ENCODE results near the gene BABAM2.

Gene BABAM2

DNA sequence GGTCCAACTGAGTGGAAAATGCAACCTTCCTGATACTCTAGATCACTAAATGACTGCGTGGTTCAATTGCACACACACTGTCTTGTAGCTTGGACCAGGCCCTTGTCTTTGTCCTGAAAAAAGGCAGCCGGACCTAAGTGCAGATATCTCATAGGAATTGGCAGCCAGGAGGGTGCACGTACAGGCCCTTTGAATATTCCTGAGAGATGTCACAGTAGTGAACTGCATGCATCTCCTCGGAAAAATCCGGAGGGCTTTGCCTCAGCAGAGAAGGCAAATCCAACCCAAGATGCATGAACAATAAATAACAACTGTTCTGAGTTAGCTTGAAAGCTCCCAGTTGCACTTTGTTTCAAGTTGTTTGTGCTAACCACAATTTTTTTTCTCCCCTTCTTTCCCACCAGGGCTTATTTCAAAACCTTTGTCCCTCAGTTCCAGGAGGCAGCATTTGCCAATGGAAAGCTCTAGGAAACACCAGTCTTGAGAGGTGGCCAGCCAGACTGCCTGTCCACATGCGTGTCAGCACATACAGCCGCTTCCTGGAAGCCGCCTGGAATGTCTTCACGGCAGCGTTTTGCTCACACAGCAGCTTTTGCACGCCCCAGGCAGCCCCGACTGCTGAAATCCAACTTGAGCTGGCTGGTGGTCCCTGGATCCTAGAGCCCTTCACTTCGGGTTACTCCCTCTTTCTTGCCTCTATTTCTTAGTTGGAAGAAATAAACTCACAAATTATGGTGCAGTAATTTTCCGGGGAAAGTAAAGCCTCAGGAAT is 447.7 kb downstream of the BABAM2 start:
- no peak for DNase-seq

DNA sequence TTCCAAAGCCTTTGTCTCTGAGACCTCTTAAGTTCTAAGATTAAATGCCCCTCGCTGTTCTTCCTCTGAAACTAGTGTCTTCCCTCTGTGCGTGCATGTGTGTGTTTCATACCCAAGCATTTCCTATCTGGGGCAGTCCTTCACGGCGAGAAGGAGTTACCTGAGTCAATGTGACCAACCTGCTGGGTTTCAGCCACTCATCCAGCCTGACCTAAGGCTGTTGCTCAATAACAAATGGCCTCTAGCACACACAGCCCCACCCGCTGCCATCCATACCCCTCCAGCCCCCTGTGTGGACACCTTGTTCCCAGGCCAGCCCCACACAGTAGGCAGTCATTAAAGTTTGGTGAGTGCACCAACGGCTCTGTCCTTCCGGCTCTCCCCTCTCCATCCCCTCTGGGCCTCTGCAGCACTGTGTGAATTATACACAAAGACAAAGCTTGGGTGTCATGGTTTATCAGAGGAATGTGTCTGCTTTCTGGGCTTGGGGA is 448.3 kb downstream of the BABAM2 start:
- DNase-seq: no peak

DNA sequence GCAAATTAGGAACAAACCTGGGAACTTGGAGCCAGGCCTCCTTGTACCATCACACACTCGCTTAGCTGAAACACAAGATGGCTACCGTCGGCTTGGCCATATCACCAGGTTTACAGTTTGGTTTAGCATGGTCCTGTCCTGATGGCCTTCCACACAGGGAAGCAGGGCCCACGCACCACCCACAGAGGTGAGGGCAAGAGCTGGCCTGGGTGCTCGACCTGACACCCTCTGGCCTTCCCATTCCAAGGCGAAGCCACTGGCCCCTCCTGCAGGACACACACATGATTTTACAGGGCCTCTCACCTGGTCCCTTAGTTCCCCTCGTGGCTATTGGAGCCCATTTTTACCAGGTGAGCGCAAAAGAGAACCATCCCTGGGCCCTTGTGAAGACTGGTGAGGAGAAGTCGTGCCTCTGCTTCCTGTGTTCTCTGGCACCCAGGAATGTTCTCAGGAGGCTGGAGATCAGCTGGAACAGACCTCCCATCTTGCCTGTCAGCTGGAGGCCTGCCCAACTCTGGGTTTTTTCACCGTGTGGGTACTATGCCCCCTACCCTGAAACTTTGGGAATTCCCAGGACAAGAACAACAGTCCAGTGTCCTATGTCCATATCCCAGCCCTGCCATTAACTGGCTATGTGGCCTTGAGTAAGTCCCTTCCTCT is 449.1 kb downstream of the BABAM2 start:
- no peak for DNase-seq

DNA sequence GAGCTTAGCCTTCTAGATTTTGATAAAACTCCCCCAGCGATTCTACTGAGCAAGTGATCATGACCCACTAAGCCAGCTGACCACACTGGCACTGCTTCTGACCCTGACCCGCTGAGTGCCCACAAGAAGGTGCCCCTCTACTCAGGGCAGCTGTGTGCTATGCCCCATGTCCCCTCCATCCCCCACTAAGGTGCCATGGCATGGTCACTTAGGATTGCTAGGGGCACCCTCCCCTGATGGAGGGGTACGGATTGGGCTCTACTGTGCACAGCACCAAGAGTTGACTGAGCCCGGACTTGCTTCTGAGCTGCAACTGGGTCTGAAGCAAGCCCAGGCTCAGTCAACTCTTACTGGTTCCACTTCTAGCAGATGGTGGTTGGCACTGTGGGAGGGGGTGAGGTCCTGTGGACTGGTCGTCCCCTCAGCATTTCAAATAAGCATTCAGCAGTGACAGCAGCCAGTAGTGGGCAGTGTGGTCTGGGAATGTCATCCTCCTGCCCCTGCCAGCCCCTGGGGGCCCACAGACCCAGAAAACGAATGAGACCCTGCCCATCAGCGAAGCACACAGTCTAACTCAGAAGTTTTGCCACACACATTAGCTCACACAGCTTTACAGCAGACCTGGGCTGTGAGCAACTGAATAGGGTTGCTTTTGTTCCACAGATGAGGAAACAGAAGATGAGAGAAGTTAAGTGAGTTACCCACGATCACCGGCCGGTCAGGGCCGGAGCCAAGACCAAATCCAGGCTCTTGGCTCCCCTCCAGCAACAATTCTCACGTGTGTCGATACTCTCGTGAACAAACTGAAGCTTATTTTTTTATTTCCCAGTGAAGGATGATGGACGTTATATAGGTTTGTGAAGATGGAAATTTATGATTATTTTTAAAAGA is 450.0 kb downstream of the BABAM2 start:
- no peak for DNase-seq

DNA sequence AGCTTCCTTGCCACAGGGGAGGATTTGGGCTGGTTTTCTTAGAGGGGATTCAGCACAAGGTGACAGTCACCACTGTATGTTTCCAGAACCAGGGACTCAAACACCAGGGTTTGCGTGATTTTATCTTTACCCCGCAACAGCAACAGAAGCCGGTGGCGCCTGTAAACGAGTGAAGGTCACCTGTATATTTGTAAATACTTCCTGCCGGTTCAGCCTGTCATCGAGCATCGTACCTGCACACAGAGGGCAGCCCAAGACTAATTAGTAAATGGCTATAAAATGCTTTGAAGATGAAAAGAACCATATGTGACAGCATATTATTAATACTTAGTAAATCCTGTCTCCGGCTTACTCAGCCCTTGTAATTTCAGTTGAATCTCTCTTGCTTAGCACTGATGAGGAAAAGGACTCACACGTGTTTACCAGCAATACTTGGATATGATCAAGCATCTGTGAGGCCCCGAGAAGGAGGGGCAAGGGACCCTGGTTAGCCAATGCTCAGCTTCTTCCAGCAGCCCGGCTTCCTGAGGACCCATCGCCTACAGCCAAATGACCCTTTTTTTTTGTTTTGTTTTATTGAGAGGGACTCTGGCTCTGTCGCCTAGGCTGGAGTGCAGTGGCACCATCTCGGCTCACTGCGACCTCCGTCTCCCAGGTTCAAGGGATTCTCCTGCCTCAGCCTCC is 450.8 kb downstream of the BABAM2 start:
- DNase-seq: no peak

DNA sequence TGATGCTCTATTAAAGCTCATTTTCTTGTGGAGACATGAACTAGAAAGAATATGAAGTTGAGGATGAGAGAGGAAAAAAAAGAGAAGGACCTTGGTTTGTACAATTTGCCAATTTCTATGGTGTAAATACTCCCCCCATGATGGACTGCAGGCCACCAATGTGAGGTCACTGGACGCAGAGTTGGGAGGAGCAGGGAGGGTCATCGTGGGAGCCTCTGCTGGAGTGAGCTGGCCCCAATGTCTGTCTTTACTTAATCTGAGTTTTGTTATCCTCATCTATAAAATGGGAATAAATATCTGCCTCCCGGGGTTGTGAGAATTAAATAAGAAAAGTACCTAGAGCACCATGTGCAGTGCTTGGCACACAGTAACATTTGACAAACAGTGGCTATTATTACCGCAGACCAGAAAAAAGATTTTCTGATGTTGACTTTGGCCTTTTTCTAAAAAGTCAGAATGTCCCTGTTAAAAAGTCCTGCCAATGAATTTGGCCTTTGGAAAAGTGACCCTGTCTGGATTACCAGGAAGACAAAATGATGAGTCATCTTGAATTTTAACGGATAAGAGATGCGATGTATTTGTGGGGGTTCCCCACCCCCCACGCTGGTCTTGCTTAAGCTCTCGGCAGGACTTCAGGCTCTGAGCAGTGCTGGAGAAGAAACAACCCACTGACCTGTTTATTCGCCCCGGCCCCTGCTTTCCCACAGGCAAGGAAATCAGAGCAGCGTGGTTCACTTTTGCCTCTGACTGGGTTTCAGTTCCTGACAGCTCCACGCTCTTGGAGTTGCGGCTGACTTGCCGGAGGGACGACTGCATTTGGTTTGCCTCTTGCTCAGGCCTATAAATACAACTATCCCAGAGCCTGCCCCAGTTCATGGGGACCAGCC is 451.8 kb downstream of the BABAM2 start:
- no peak for DNase-seq

DNA sequence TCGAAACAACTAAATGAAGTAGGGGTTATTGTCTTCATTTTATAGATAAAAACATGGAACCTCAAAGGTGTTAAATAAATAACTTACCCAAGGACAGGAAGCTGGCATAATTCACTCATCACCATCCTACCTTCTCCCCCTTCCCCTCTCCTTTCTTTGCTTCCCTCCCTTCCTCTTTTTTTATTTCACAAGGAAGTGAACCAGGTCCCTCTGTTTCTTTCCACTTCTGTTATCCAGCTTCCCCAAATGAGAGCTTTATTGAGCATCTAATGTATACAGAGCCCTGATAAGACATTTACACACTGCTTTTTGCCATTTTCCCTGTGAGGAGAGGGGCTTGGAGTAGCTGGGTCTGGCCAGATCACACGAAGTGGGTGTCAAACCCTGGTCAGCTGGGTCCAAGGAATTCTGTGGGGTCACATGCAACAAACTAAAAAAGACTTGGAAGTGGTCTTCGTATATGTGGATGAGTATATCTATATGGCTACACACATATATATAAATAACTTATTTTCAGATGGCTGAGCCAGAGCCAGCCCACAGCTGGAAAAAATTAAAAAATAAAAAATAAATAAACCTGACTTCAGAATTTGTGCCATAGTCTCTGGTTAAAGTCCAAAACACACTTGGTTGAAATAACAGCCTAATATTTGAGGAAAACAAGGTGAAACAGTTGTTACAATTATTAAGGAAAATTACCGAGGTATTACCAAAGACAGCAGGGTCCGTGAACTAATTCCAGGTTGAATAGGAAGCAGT is 452.8 kb downstream of the BABAM2 start:
- DNase-seq: no peak

DNA sequence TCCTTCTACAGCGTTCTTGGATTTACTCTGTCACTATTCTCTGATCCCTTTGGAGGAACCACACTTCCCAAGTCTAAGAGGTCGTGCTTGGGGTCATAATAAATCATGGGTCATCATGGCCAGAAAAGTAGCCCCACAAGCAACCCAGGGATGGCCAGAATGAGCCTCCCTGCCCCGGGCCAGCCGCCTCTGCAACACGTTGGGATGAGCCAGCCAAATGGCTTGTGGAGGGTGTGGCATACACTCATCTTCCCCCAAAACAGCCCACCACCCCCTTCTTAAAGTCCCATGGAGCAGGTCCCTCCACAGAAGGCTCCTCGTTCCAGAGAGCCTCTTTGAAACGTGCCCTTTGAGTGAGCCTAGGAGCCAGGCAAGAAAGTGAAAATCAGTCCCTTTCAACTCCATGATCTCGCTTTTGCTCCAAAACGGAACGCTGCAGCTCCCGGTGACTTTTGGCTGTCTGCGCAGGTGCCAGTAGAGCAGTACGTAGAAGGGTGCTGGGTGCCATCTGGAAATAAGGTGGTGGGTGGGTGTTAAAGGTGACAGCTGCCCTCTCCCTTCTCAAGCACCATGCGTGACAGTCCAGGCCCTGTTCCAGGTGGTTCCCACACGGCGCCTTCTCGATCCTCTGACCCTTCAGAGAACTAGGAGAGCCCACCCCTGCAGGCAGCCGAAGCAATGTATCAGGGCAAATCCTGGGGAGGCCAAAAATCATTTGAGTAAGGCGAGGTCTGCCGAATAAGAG is 453.6 kb downstream of the BABAM2 start:
- no peak for DNase-seq

DNA sequence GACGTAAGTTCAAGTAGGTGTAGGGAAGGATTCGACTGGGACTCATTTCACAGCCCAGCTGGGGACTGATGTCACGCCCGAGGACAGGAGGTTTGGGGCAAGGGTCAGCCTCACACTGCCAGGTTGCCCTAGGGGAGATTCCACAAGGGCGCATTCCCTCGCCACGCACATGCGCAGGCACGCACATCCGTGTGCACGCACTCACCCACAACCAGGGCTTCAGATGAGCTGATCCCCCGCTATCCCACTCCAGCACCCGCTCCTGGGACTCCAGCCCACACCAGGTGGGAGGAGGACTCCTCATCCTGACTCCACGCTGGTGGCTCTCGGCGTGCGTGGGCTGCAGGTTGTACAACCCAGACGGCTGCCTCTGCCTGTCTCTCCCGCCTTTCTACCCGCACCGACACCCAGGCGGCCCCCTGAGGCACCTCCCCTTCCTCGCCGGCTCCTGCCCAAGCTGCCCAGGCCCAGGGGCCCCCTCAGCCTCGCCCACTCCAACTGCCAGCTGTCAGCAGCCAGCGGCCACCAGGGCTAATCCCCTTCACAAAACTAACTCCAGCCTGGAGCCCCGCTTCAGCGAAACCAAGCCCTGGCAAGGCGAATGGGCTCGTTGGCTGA is 454.3 kb downstream of the BABAM2 start:
- DNase-seq: no peak

DNA sequence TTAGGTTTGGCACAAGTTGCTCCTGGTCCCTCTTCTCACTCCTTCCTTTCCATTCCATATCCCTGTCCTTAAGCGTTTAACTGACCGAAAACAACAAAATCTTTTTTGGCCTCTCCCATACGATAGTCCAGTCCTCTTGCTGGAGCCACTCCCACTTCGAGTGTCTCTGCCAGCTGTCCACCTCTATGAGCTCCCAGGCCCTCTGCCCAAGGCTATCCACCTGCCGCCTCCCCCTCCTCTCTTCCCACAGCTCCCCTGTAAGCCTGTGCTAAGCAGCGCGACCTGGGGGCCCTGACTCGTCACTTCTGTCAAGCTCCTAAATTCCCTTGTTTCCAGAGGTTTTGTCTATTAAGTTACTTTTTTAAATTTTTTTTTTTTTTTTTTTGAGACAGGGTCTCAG is 455.1 kb downstream of the BABAM2 start:
- no peak for DNase-seq

DNA sequence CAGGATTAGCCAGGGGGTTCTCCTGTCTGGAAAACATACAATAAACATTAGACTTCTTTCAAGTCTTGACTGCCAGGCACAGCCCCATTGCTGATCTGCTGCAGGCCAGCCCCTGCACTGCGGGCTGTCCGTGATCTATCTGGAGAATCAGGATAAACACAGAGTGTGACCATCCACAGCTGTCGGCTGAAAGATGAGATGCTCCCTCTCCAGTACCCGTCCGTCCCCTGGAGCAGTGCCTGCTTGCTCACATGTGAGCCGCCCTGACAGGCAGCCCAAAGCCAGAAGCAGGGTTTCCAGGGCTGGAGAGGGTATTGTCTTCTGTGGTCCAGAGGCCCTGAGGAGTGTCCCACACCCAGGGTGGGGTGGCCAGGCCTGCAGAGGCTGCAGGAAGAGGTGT is 456.1 kb downstream of the BABAM2 start:
- DNase-seq: no peak

DNA sequence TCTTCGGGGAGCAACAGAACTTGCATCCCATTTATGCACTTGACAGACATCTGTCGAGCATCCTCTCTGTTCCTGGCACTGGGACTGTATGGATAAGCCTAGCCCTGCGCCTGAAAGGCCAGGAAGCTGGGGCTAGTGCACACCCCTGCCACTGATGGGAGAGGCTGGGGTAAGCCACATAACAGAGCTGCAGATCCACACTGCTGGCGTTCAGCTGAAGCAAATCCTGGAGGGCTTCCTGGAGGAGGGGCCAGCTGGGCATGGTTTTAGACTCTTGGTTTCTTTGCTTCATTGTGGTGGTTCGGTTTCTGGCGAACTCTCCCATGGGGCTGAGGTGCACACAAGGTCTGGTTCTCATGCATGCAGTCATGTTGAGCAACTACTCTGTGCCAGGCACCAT is 456.7 kb downstream of the BABAM2 start:
- no peak for DNase-seq

DNA sequence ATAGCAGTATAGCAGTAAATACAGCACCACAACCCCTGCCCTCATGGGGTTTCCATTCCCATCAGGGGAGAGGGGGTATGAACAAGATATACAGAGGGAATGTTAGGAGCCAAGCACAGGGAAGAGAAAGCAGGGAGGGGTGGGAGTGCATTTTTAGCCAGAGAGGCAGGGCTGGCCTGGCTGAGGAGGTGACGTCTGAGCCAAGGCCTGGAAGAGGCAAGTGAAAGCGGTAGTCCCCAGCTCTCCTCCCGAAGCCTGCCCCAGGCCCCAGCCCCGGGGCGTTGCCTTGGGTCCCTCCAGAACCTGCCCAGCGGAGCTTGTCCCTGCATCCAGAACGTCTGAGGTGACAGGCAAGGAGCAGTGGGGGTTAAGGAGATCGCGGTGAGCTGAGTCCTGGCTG is 457.1 kb downstream of the BABAM2 start:
- DNase-seq: no peak

DNA sequence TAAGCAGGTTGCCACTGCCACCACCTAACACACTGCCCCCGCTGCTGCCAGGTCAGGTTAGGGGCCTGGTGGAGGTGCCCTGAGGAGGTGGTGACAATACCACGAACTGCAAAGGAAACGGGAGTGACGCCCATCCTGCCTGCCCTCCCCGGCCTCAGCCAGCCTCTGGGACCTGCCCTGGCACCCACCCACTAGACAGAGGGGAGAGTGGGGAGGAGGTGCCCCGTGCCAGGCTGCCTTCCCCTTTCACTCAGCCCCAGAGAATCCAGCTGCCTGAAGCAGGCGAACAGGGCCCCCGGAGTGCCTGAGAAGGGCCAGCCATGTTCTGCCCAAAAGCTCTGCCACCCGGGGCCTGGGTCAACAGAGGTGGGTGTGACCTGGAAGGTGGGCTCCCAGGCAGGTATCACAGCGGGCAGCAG is 457.6 kb downstream of the BABAM2 start:
- DNase-seq: no peak

DNA sequence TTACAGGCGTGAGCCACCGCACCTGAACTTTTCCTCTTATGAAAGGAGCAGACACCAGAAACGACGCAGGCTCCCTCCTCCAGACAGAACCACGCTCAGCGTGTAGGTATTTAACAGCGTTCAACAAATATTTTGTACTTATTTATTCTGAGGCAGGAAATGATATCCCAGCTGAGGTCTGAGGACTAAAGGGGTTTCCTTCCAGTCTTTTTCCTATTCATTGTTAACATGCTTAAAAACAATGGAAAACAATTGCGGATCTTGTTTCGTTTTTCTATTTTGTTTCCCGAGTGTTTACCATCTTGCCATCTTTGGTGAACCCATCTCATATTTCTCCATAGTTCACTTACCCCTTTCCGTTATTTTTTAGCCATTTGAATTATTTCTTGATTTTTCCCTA is 458.4 kb downstream of the BABAM2 start:
- DNase-seq: no peak

DNA sequence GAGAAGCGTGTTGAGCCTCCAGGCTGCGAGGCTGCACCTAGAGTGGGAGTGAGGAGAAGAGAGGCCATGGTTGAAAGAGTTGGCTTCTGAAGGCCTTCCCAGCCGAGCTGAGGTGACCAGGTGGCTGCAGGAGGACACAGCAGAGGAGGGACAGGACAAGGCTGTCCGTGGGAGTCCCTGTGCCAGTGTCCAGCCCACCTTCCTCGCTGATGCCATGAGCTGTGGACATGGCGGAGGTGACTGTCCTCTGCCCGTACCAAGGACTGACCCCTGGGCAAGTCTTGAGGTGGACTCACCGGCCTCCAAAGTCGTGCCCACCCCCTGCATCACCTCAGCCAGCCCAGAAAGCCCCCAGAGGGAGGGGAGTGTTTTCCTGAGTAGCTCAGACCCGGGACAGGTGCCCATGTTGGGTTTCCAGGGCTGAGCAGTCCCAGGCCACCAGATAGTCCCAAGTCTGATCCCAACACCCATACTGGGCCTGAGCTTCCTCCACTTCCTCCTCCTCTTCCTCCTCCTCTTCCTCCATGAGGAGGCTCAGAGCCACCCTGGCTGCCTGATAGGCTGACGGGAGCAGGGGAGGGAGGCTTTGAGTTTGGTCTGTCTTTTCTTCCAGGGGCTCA is 459.1 kb downstream of the BABAM2 start:
- no peak for DNase-seq

DNA sequence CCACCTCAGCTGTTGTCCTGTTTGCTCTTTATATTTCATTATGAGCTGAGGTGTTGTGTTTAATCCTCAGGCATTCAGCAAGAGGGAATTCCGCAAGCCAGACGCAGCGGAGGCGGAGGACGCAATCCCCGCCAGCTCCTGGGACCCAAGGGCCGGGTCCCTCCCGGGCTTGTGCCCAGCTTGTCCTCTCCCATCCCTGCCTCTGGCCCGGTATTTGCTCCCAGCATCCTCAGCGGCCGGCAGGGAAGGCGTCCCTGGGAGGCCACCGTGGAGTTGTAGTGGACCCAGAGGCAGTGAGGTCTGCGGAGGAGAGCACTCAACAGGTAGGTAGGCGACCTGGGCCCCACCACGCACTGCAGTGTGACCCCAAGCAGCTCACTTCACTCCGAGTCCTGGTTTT is 459.7 kb downstream of the BABAM2 start:
- DNase-seq: no peak

DNA sequence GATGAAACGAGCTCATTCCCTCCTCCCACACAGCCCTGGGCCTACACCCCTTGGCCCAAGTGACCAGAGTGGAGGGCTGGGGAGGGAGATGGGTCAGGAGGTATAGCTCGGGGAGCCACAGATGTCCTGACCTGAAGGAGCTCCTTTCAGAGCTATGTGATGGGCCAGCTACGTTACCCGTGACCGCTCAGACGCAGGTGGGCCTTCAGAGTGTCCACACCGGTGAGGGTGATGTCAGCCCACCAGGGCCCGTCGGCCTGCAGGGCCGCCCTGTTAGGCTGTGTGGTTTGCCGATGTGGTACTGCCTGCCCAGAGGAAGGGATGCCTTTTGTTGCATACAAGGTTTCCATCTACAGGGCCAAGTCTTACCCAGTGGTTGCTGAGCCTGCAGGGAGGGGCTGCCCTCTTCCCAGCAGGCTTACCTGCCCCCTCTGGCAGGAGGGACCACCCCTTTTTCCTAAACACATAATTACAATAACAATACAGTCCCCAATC is 460.3 kb downstream of the BABAM2 start:
- DNase-seq: no peak

DNA sequence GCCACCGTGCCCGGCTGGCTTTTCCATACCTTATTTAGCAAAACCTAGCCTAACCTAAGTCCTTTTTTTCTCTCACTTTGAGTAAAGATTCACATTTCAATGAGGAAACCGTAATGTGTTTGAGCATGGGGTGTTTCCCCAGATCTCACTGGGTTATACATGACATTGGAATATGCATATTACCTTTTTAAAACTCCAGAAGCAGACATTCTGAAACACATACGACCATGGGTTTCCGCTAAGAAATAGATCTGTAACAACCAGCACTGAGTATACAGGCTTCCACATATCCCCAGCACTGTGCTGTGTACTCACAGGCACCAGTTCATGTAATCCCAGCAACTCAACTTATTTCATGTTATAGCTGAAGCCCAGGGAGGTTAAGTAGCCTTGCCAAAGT is 461.1 kb downstream of the BABAM2 start:
- no peak for DNase-seq
